Measurements from ENCODE around the gene ANKRD11. TPM values are rescaled to one million over a fixed set of nuclear protein-coding genes. Genes with fewer than 3 reads are reported as not detected.

The ANKRD11 gene
- total and polyA plus RNA-seq, 2 donors (not counting 3 experiments of a cell fraction or from before 2014, with no cell fraction given): 55.8 to 191 TPM

- Histone ChIP-seq H2AFZ (ENCODE audit: low read depth, low read length) (no peak overlapping the region), H4K20me1 (replicated peaks; ENCODE audit: control insufficient read depth, extremely low read depth, insufficient read depth, low read length) (no peaks in the 10 kb centered on the region), H3K9me1 (replicated peaks; ENCODE audit: control insufficient read depth, extremely low read depth, insufficient read depth, low read length) (no peaks in the 10 kb centered on the region), H3K9ac (replicated peaks; ENCODE audit: extremely low read depth, insufficient read depth, low read length) (no peak overlapping the region), H3K27ac (ENCODE audit: insufficient read depth, low read depth, low read length) (no peak overlapping the region), H3K79me2 (ENCODE audit: control insufficient read depth, insufficient read depth, low read length) (peaks cover 43% of the 10 kb centered on the region), H3K36me3 (ENCODE audit: control insufficient read depth in 2 of 2, extremely low read depth in 1 of 2, insufficient read depth in 2 of 2, low read length in 2 of 2) (peaks cover 4 to 25% of the 10 kb centered on the region in 2 experiments), H3K27me3 (ENCODE audit: control insufficient read depth in 2 of 2, insufficient read depth in 2 of 2, low read length in 2 of 2) (no peaks in the 10 kb centered on the region), H3K4me2 (ENCODE audit: insufficient read depth, low read length) (no peak overlapping the region), H3K4me3 (replicated peaks in 1 of 3; ENCODE audit: insufficient read depth in 1 of 3, low read depth in 1 of 3, low read length in 3 of 3) (no peak overlapping the region), H3K9me3 (replicated peaks; ENCODE audit: control insufficient read depth, insufficient read depth, low read length) (no peaks in the 10 kb centered on the region), H3K4me1 (ENCODE audit: control insufficient read depth, extremely low read depth, insufficient read depth, low read length) (no peaks in the 10 kb centered on the region)
- dilution Hi-C loops (cut with MboI; ENCODE audit: extremely low pct_ligation_motif_present, low sequenced_read_pairs) (no loop called here), intact Hi-C loops (cut with micrococcal nuclease) (no loop called here)
- no TSS peak for BruUV-seq (replicated peaks)
- DNase-seq (ENCODE audit: low read depth, low spot score) (no peak), FAIRE-seq (no peak)
- CTCF ChIA-PET: no interaction called here
- POLR2A ChIA-PET: no interaction called here
- TF ChIP-seq FOS (IDR thresholded peaks at IDR 0.05; ENCODE audit: borderline replicate concordance, insufficient read depth, low read length): no peak
- no peak for TF ChIP-seq CTCF (IDR thresholded peaks at IDR 0.05; ENCODE audit: extremely low read depth in 1 of 2, insufficient read depth in 1 of 2, low read depth in 1 of 2, low read length in 2 of 2)
- TF ChIP-seq POLR2A (IDR thresholded peaks at IDR 0.05; ENCODE audit: low read depth, low read length): no peak
These were observed 199.5 kb downstream of the ANKRD11 start for GRCh38 chr16:89290887-89291286.

- no peaks in the 10 kb centered on the region for H3K9me1 ChIP-seq (replicated peaks; ENCODE audit: control insufficient read depth, extremely low read depth, insufficient read depth, low read length)
- POLR2A ChIA-PET: no interaction called here
- peaks cover 6 to 30% of the 10 kb centered on the region in 2 experiments for H3K36me3 ChIP-seq (ENCODE audit: control insufficient read depth in 2 of 2, extremely low read depth in 1 of 2, insufficient read depth in 2 of 2, low read length in 2 of 2)
- FAIRE-seq: no peak
- H3K9ac ChIP-seq (replicated peaks; ENCODE audit: extremely low read depth, insufficient read depth, low read length): no peak overlapping the region
- H3K9me3 ChIP-seq (replicated peaks; ENCODE audit: control insufficient read depth, insufficient read depth, low read length): no peaks in the 10 kb centered on the region
- H3K79me2 ChIP-seq (ENCODE audit: control insufficient read depth, insufficient read depth, low read length): peaks cover 39% of the 10 kb centered on the region
- DNase-seq (ENCODE audit: low read depth, low spot score): no peak
- no peak overlapping the region for H3K4me2 ChIP-seq (ENCODE audit: insufficient read depth, low read length)
- TF ChIP-seq POLR2AphosphoS5 (IDR thresholded peaks at IDR 0.05; ENCODE audit: insufficient read depth, low read depth, low read length): no peak
- TF ChIP-seq POLR2A (IDR thresholded peaks at IDR 0.05; ENCODE audit: low read depth, low read length): no peak
- no peak for TF ChIP-seq FOS (IDR thresholded peaks at IDR 0.05; ENCODE audit: borderline replicate concordance, insufficient read depth, low read length)
- no peak for TF ChIP-seq MYC (IDR thresholded peaks at IDR 0.05; ENCODE audit: low read depth, low read length)
- no peak for TF ChIP-seq EZH2 (IDR thresholded peaks at IDR 0.05; ENCODE audit: borderline replicate concordance, low read depth, low read length, severe bottlenecking)
- no peak for TF ChIP-seq MAX (IDR thresholded peaks at IDR 0.05; ENCODE audit: insufficient read depth, insufficient read length)
- TF ChIP-seq CTCF (IDR thresholded peaks at IDR 0.05; ENCODE audit: extremely low read depth in 1 of 2, insufficient read depth in 1 of 2, low read depth in 1 of 2, low read length in 2 of 2): no peak
- no peak for TF ChIP-seq GATA2 (IDR thresholded peaks at IDR 0.05; ENCODE audit: insufficient read depth, insufficient read length, low read depth, low read length)
- TF ChIP-seq JUN (IDR thresholded peaks at IDR 0.05; ENCODE audit: borderline replicate concordance, insufficient read depth, insufficient read length, low read depth): no peak
- no peak overlapping the region for H3K4me3 ChIP-seq (replicated peaks in 1 of 3; ENCODE audit: insufficient read depth in 1 of 3, low read depth in 1 of 3, low read length in 3 of 3)
- no peaks in the 10 kb centered on the region for H3K27me3 ChIP-seq (ENCODE audit: control insufficient read depth in 2 of 2, insufficient read depth in 2 of 2, low read length in 2 of 2)
- BruUV-seq (replicated peaks): no TSS peak
- CTCF ChIA-PET: no interaction called here
- H2AFZ ChIP-seq (ENCODE audit: low read depth, low read length): no peak overlapping the region
- no peaks in the 10 kb centered on the region for H3K4me1 ChIP-seq (ENCODE audit: control insufficient read depth, extremely low read depth, insufficient read depth, low read length)
- no peaks in the 10 kb centered on the region for H4K20me1 ChIP-seq (replicated peaks; ENCODE audit: control insufficient read depth, extremely low read depth, insufficient read depth, low read length)
- intact Hi-C loops (cut with micrococcal nuclease) (no loop called here), dilution Hi-C loops (cut with MboI; ENCODE audit: extremely low pct_ligation_motif_present, low sequenced_read_pairs) (no loop called here)
- H3K27ac ChIP-seq (ENCODE audit: insufficient read depth, low read depth, low read length): no peak overlapping the region
These were observed 199.9 kb downstream of the ANKRD11 start for GRCh38 chr16:89290472-89290871.
